Smooth muscle cell (in vitro differentiated cells): ENCODE data around the gene FCHSD1. TPM values are rescaled to one million over a fixed set of nuclear protein-coding genes. Genes with fewer than 3 reads are reported as not detected.
A peak's percentile ranks its signal among the peaks of the same experiment; 100 is the strongest.

ENCODE experiments used
- DNase-seq: peaks from one replicate; lab custom pipeline; 2025; ENCODE audit not compliant: unreplicated experiment; lab: John Stamatoyannopoulos, UW
- H2AFZ ChIP-seq: fragments of 200-600 bp; sonication (generic); 2 replicates; pipeline ENCODE4 v1.6.0; 2016; ENCODE audit warnings: antibody characterized with exemption, low read depth, mild to moderate bottlenecking
- H3F3A ChIP-seq: fragments of 200-600 bp; sonication (generic); 2 replicates; pipeline ENCODE4 v1.6.0; 2017; ENCODE audit warnings: antibody characterized with exemption, low read depth
- H3K27ac ChIP-seq: fragments of 200-600 bp; sonication (generic); 2 replicates; pipeline ENCODE4 v1.5.1; 2016; ENCODE audit warnings: low read depth, mild to moderate bottlenecking
- H3K27me3 ChIP-seq: fragments of 200-600 bp; sonication (generic); 2 replicates; pipeline ENCODE4 v1.6.1; 2016; ENCODE audit warnings: low read depth, mild to moderate bottlenecking
- H3K36me3 ChIP-seq: fragments of 200-600 bp; sonication (generic); 2 replicates; pipeline ENCODE4 v1.5.1; 2016; ENCODE audit warnings: low read depth
- H3K4me1 ChIP-seq: fragments of 200-600 bp; sonication (generic); 2 replicates; pipeline ENCODE4 v1.5.1; 2016; ENCODE audit warnings: low read depth
- H3K4me2 ChIP-seq: fragments of 200-600 bp; sonication (generic); 2 replicates; pipeline ENCODE4 v1.6.0; 2016; ENCODE audit warnings: mild to moderate bottlenecking
- H3K4me3 ChIP-seq: fragments of 200-600 bp; sonication (generic); 2 replicates; pipeline ENCODE4 v1.5.1; 2016; ENCODE audit warnings: mild to moderate bottlenecking
- H3K79me2 ChIP-seq: fragments of 200-600 bp; sonication (generic); 2 replicates; pipeline ENCODE4 v1.6.0; 2016; ENCODE audit warnings: low read depth, mild to moderate bottlenecking
- H3K9ac ChIP-seq: fragments of 200-600 bp; sonication (generic); 2 replicates; pipeline ENCODE4 v1.6.0; 2016; ENCODE audit warnings: low read depth
- H3K9me3 ChIP-seq: fragments of 200-600 bp; sonication (generic); replicated peaks from 2 replicates; pipeline ENCODE4 v1.5.1; 2016; ENCODE audit warnings: low read depth
- H4K20me1 ChIP-seq: fragments of 200-600 bp; sonication (generic); 2 replicates; pipeline ENCODE4 v1.6.0; 2016; ENCODE audit warnings: low read depth
- WGBS: methylation state at CpG from one replicate; pipeline ENCODE4 v1.1.7; 2016; ENCODE audit warnings: low lambda C conversion rate; 5-methylcytosine and 5-hydroxymethylcytosine counted together
- polyA plus RNA-seq: library from polyadenylated mRNA; unstranded; fragments of >200 nt; fragmentation: Nextera tagmentation; extraction: Ambion mirVana; gene quantifications from 2 replicates; pipeline ENCODE4 v1.2.1, GENCODE V29; 2016
- total RNA-seq: library from RNA; depleted of rRNA; stranded (reverse); fragments of >200 nt; gene quantifications from 2 replicates; pipeline ENCODE4 v1.2.3, GENCODE V29; 2014
- TF ChIP-seq, protein P1 (sequence below): fragments of 200-600 bp; sonication (generic); IDR thresholded peaks from 2 replicates; pipeline ENCODE4 v1.5.1; 2017; ENCODE audit warnings: borderline replicate concordance, mild to moderate bottlenecking, antibody characterized with exemption; ENCODE audit not compliant: insufficient read depth, poor library complexity, severe bottlenecking

FCHSD1 gene
- total and polyA plus RNA-seq, 2 experiments from 2014 or later: 15.7 to 16.4 TPM

DNA sequence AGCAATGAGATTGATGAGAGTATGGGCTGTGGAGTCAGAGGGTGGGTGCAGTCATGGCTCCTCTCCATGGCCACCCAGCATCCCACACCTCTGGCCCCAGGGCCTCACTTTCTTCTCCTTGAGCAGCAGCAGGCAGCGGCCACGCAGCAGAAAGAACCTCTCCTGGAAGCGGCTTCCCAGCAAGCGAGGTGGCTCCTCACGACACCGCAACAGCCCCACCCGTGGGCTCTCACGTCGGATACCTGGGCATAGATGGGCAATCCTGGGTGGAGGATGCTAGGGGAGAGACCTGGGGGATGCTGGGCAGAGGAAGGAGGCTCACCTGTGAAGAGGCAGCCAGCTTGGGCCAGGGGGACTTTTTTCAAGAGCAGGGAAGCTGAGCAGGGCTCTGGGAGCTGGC is 5.2 kb upstream of the FCHSD1 start:
- no peaks in the 10 kb centered on the region for H3K9me3 ChIP-seq
- no peak overlapping the region for H3K9ac ChIP-seq
- H3K79me2 ChIP-seq: no peaks in the 10 kb centered on the region
- no peaks in the 10 kb centered on the region for H4K20me1 ChIP-seq
- no peaks in the 10 kb centered on the region for H3K27me3 ChIP-seq
- DNase-seq: no peak
- no peak overlapping the region for H3K4me2 ChIP-seq
- no peak overlapping the region for H3K27ac ChIP-seq
- no peak overlapping the region for H2AFZ ChIP-seq
- TF ChIP-seq, protein P1, sequence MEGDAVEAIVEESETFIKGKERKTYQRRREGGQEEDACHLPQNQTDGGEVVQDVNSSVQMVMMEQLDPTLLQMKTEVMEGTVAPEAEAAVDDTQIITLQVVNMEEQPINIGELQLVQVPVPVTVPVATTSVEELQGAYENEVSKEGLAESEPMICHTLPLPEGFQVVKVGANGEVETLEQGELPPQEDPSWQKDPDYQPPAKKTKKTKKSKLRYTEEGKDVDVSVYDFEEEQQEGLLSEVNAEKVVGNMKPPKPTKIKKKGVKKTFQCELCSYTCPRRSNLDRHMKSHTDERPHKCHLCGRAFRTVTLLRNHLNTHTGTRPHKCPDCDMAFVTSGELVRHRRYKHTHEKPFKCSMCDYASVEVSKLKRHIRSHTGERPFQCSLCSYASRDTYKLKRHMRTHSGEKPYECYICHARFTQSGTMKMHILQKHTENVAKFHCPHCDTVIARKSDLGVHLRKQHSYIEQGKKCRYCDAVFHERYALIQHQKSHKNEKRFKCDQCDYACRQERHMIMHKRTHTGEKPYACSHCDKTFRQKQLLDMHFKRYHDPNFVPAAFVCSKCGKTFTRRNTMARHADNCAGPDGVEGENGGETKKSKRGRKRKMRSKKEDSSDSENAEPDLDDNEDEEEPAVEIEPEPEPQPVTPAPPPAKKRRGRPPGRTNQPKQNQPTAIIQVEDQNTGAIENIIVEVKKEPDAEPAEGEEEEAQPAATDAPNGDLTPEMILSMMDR: no peak
- no peak overlapping the region for H3K4me3 ChIP-seq
- no peaks in the 10 kb centered on the region for H3K36me3 ChIP-seq
- WGBS: 97% methylated on average over 9 of the region's 9 CpGs
- H3F3A ChIP-seq: no peaks in the 10 kb centered on the region
- H3K4me1 ChIP-seq: peaks cover 3% of the 10 kb centered on the region

- Histone ChIP-seq H2AFZ (no peak overlapping the region), H3F3A (no peaks in the 10 kb centered on the region)
- TF ChIP-seq, protein P1: no peak
Measured at GRCh38 chr5:141655020-141655419, 3.8 kb upstream of the FCHSD1 start.

DNA sequence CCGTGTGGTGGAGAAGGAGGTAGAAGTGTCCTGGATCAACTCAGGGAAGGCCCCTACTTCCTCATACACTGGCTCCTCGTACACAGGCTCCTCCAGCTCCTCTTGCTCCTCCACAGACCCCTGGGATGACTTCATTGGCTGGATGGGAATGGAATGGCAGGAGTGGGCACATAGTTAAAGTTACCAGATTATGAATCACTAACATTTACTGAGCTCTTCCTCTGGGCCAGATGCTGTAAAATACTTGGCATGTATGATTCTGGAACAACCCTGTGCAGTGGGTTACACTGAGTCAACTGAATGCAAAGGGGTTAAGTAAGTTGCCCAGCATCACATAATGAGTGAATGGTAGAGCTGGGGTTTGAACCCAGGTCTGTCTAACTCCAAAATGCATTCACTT is 3.1 kb upstream of the FCHSD1 start:
- WGBS: 39% methylated on average over 2 of the region's 2 CpGs
- no peaks in the 10 kb centered on the region for H3F3A ChIP-seq
- peaks cover 3% of the 10 kb centered on the region for H3K4me1 ChIP-seq
- no peak overlapping the region for H3K9ac ChIP-seq
- H3K4me3 ChIP-seq: no peak overlapping the region
- H3K27me3 ChIP-seq: no peaks in the 10 kb centered on the region
- H3K4me2 ChIP-seq: peak overlapping the region; percentile 1
- TF ChIP-seq, protein P1: no peak
- H4K20me1 ChIP-seq: no peaks in the 10 kb centered on the region
- no peaks in the 10 kb centered on the region for H3K9me3 ChIP-seq
- H2AFZ ChIP-seq: no peak overlapping the region
- H3K27ac ChIP-seq: peak overlapping the region; percentile 66
- H3K36me3 ChIP-seq: no peaks in the 10 kb centered on the region
- no peak for DNase-seq
- no peaks in the 10 kb centered on the region for H3K79me2 ChIP-seq

More at GRCh38 chr5:141655020-141655419, 3.8 kb upstream of the FCHSD1 start:
- Histone ChIP-seq H3K36me3 (no peaks in the 10 kb centered on the region), H3K4me1 (peaks cover 3% of the 10 kb centered on the region), H4K20me1 (no peaks in the 10 kb centered on the region), H3K79me2 (no peaks in the 10 kb centered on the region), H3K9ac (no peak overlapping the region), H3K27ac (peak overlapping the region; percentile 38), H3K4me2 (no peak overlapping the region), H3K4me3 (no peak overlapping the region), H3K27me3 (no peaks in the 10 kb centered on the region), H3K9me3 (no peaks in the 10 kb centered on the region)
- no peak for DNase-seq
- WGBS: 92% methylated on average over 6 of the region's 7 CpGs

GRCh38 chr5:141651728-141652105 is 499 bp upstream of the FCHSD1 start:
- Histone ChIP-seq H3F3A (no peaks in the 10 kb centered on the region), H3K27me3 (no peaks in the 10 kb centered on the region), H3K9ac (peak overlapping the region; percentile 29), H3K4me3 (peak overlapping the region; percentile 66), H4K20me1 (no peaks in the 10 kb centered on the region), H3K9me3 (no peaks in the 10 kb centered on the region), H3K4me2 (peak overlapping the region; percentile 95), H3K36me3 (no peaks in the 10 kb centered on the region), H3K4me1 (peaks cover 3% of the 10 kb centered on the region), H3K79me2 (no peaks in the 10 kb centered on the region), H3K27ac (no peak overlapping the region), H2AFZ (peak overlapping the region; percentile 70)
- TF ChIP-seq, protein P1: no peak
- DNase-seq: no peak
- 61% methylated on average over 9 of the region's 9 CpGs for WGBS
